Osteoblast (primary cell): ENCODE results near the gene ATRN. TPM values are rescaled to one million over a fixed set of nuclear protein-coding genes. Genes with fewer than 3 reads are reported as not detected.

Source experiments
- DNase-seq: peaks from one replicate; pipeline ENCODE4 v3.0.0; 2011; ENCODE audit warnings: low spot score, mixed read lengths; ENCODE audit not compliant: insufficient read length; ENCODE audit errors: missing footprints
- H2AFZ ChIP-seq: 2 replicates; pipeline ENCODE4 v1.6.0; 2011; ENCODE audit warnings: mild to moderate bottlenecking, low read length
- H3K27ac ChIP-seq: 2 replicates; pipeline ENCODE4 v1.5.1; 2011; ENCODE audit warnings: mild to moderate bottlenecking, low read depth, low read length, moderate library complexity
- H3K27me3 ChIP-seq: 2 replicates; pipeline ENCODE4 v1.6.0; 2012; ENCODE audit warnings: mild to moderate bottlenecking, control low read depth, inconsistent platforms, low read length, moderate library complexity; ENCODE audit not compliant: insufficient read depth
- H3K36me3 ChIP-seq: 2 replicates; pipeline ENCODE4 v1.5.1; 2011; ENCODE audit warnings: mild to moderate bottlenecking, low read length, control low read depth, moderate library complexity; ENCODE audit not compliant: insufficient read depth
- H3K4me1 ChIP-seq: 2 replicates; pipeline ENCODE4 v1.5.1; 2011; ENCODE audit warnings: mild to moderate bottlenecking, low read length, control low read depth, moderate library complexity; ENCODE audit not compliant: insufficient read depth
- H3K4me2 ChIP-seq: 2 replicates; pipeline ENCODE4 v1.6.0; 2011; ENCODE audit warnings: mild to moderate bottlenecking, low read length; ENCODE audit not compliant: insufficient read depth
- H3K4me3 ChIP-seq: fragments of 200-600 bp; sonication (generic); 3 replicates; pipeline ENCODE4 v1.5.1; 2012; ENCODE audit warnings: mild to moderate bottlenecking, low read length, inconsistent platforms; ENCODE audit not compliant: insufficient read depth
- H3K79me2 ChIP-seq: 2 replicates; pipeline ENCODE4 v1.6.0; 2012; ENCODE audit warnings: mild to moderate bottlenecking, low read length, control low read depth, inconsistent platforms; ENCODE audit not compliant: insufficient read depth
- H3K9me3 ChIP-seq: 2 replicates; pipeline ENCODE4 v1.5.1; 2011; ENCODE audit warnings: low read depth, low read length, control low read depth
- H4K20me1 ChIP-seq: 2 replicates; pipeline ENCODE4 v1.6.0; 2012; ENCODE audit warnings: mild to moderate bottlenecking, low read length, control low read depth; ENCODE audit not compliant: insufficient read depth
- total RNA-seq: library from RNA; depleted of rRNA; stranded (reverse); fragments of >200 nt; gene quantifications from 2 replicates; pipeline ENCODE4 v1.2.3, GENCODE V29; 2012
- TF ChIP-seq, protein P1 (sequence below): IDR thresholded peaks from 2 replicates; pipeline ENCODE4 v1.5.1; 2011; ENCODE audit warnings: mild to moderate bottlenecking, low read depth, low read length, moderate library complexity; ENCODE audit errors: extremely low read depth

The ATRN gene
- total RNA-seq, 1 donor = 48.1 TPM

DNA sequence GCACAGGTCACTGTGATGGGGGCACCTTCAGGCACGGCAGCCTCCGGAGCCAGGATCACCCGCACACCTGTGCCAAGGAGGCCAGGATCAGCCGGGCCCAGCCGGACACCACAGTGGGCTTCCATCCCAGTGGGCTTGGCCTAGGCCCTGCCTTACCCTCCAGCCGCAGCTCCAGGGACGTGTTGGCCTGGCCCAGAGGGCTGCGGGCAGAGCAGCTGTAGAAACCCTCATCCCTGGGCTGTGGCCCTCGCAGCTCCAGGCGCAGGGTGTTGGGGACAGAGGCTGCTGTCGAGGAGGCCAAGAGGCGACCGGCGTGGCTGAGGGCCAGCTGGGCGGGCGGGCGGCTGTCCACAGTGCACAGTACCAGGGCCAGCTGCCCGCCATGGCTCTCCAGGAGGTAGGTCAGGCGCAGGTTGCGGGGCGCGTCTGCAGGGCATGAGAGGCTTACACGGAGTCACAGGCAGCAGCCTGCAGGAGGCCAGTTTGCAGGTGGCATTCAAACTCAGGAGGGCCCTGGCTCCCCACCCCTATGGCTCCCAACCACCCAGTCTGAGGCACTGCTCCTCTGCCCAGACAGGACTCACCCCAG, 222.0 kb downstream of the ATRN start:
- Histone ChIP-seq H3K4me2 (no peak overlapping the region), H3K4me1 (no peaks in the 10 kb centered on the region), H3K79me2 (no peaks in the 10 kb centered on the region), H3K9me3 (no peaks in the 10 kb centered on the region), H3K36me3 (no peaks in the 10 kb centered on the region), H3K27me3 (no peaks in the 10 kb centered on the region), H3K27ac (no peak overlapping the region), H2AFZ (no peak overlapping the region), H3K4me3 (no peak overlapping the region), H4K20me1 (no peaks in the 10 kb centered on the region)
- TF ChIP-seq, protein P1, sequence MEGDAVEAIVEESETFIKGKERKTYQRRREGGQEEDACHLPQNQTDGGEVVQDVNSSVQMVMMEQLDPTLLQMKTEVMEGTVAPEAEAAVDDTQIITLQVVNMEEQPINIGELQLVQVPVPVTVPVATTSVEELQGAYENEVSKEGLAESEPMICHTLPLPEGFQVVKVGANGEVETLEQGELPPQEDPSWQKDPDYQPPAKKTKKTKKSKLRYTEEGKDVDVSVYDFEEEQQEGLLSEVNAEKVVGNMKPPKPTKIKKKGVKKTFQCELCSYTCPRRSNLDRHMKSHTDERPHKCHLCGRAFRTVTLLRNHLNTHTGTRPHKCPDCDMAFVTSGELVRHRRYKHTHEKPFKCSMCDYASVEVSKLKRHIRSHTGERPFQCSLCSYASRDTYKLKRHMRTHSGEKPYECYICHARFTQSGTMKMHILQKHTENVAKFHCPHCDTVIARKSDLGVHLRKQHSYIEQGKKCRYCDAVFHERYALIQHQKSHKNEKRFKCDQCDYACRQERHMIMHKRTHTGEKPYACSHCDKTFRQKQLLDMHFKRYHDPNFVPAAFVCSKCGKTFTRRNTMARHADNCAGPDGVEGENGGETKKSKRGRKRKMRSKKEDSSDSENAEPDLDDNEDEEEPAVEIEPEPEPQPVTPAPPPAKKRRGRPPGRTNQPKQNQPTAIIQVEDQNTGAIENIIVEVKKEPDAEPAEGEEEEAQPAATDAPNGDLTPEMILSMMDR = no peak
- peak; percentile 83 for DNase-seq

DNA sequence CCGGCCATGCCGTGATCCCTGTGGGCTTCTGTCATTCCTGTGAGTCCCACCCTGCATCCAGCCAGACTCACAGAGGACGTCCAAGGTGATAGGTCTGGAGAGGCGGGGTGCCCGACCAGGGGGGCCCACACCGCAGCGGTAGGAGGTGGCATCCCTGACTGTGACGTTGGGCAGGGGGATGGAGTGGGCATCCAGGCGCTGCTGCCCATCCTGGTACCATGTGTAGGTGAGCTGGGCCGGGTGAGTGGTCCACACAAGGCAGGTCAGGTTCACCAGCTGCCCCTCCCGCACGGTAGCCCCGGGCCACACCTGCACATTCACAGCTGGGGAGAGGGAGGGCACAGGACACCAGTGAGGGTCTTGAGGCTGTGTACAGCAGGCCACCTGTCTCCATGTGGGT, 222.6 kb downstream of the ATRN start:
- Histone ChIP-seq H3K79me2 (no peaks in the 10 kb centered on the region), H4K20me1 (no peaks in the 10 kb centered on the region), H3K9me3 (no peaks in the 10 kb centered on the region), H2AFZ (no peak overlapping the region), H3K4me2 (no peak overlapping the region), H3K36me3 (no peaks in the 10 kb centered on the region), H3K4me1 (no peaks in the 10 kb centered on the region), H3K27me3 (no peaks in the 10 kb centered on the region), H3K27ac (no peak overlapping the region), H3K4me3 (no peak overlapping the region)
- TF ChIP-seq, protein P1 = no peak
- DNase-seq = peak; percentile 52

DNA sequence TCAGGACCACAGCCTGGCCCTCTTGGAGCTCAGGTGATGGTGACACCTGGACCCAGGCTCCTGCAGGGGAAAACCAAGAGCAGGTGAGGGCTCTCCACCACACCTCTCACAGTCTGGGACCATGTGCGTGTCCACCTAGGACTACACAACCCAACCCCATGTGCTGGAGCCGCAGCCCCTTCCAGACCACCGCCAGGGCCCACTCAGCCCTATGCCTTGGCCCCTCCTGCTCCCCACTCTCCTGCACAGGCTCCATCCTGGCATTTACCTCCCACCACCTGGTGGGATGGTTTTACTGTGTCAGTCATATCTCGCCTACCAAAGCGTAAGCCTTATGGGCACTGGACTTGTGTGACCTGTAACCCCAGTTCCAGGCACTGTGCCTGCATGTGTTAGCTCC, 224.0 kb downstream of the ATRN start:
- no peaks in the 10 kb centered on the region for H3K4me1 ChIP-seq
- H3K27me3 ChIP-seq = no peaks in the 10 kb centered on the region
- no peak overlapping the region for H3K27ac ChIP-seq
- H3K4me3 ChIP-seq = no peak overlapping the region
- H2AFZ ChIP-seq = no peak overlapping the region
- H3K36me3 ChIP-seq = no peaks in the 10 kb centered on the region
- DNase-seq = peak; percentile 47
- no peaks in the 10 kb centered on the region for H4K20me1 ChIP-seq
- TF ChIP-seq, protein P1 = no peak
- H3K9me3 ChIP-seq = no peaks in the 10 kb centered on the region
- H3K79me2 ChIP-seq = no peaks in the 10 kb centered on the region
- no peak overlapping the region for H3K4me2 ChIP-seq

DNA sequence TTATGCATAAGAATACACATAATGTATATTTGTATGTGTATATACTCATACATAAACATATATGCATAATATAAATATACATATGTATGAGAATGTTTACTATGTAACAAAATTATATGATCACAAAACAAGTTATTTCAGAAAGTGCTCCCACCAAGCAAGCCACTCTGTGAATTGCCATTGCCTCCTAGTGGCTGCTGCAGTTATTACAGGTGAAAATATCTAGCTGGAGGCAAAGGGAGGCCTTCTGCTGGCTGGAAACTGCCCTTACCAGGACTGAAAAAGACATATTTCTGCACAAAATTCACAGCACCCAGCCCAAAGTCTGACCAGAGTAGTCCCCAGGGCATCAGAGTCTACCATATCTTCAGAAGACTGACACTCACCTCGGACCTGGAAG, 225.4 kb downstream of the ATRN start:
- Histone ChIP-seq H3K4me1 (no peaks in the 10 kb centered on the region), H2AFZ (no peak overlapping the region), H3K4me2 (no peak overlapping the region), H3K27me3 (no peaks in the 10 kb centered on the region), H3K27ac (no peak overlapping the region), H4K20me1 (no peaks in the 10 kb centered on the region), H3K36me3 (no peaks in the 10 kb centered on the region), H3K79me2 (no peaks in the 10 kb centered on the region), H3K4me3 (no peak overlapping the region), H3K9me3 (no peaks in the 10 kb centered on the region)
- TF ChIP-seq, protein P1 = peak; percentile 43
- DNase-seq = peak; percentile 14
